GM20000 (cell line): ENCODE measurements around the gene ASIC4.

ENCODE experiments used
- DNase-seq: peaks from one replicate; pipeline ENCODE4 v3.0.0; 2012; ENCODE audit warnings: low spot score
- CTCF ChIP-seq: IDR thresholded peaks from 2 replicates; pipeline ENCODE4 v1.5.1; 2012; ENCODE audit warnings: mild to moderate bottlenecking, control low read depth; ENCODE audit errors: extremely low read depth, missing control alignments

ASIC4 gene

GRCh38 chr2:219560037-219560892 lies 46.0 kb downstream of the ASIC4 start:
- peak; percentile 77 for DNase-seq
- TF ChIP-seq CTCF: peak; percentile 56

- TF ChIP-seq CTCF: no peak
- DNase-seq: no peak
Measured at GRCh38 chr2:219560893-219561178, 46.6 kb downstream of the ASIC4 start.

DNA sequence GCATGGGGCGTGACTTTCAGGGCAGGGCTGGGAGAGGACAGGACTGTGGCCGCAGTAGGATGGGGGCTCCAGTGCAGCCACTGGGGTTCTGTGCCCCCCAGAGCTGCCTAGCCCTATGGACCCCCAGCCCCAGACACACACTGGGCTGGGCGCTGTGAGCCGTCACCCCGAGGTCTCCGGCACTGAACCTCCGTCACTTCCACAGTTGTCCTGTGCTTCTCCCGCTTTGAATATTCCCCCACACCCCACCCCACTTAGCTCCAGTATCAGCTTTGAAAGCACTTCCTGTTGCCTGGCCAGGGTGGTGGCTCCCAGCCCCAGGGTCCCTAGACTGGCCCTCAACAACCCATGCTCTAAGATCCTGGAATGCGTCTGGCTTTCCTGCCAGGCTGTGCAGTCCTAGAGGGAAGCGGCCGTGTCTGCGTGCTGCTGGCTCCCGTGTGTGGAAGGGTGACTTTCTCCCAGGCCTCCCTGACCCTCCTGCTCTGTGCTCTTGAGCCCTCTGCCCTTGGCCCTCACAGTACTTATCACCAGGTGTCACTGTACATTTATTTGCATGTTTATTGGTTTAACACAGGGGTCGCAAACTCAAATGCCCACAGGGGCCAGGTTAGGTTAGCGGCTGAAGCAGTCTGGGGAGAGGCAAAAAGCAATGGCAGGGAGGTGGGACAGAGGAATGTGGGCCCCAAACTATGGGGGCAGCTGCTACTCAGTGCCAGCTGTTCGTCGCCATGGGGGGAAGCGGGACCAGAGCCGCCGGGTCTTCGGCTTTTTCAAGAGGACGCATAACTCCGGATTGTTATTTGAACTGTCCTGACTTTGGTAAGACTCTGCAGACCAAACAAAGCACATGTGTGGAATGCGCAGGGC lies 47.1 kb downstream of the ASIC4 start:
- DNase-seq: no peak
- TF ChIP-seq CTCF: no peak

DNA sequence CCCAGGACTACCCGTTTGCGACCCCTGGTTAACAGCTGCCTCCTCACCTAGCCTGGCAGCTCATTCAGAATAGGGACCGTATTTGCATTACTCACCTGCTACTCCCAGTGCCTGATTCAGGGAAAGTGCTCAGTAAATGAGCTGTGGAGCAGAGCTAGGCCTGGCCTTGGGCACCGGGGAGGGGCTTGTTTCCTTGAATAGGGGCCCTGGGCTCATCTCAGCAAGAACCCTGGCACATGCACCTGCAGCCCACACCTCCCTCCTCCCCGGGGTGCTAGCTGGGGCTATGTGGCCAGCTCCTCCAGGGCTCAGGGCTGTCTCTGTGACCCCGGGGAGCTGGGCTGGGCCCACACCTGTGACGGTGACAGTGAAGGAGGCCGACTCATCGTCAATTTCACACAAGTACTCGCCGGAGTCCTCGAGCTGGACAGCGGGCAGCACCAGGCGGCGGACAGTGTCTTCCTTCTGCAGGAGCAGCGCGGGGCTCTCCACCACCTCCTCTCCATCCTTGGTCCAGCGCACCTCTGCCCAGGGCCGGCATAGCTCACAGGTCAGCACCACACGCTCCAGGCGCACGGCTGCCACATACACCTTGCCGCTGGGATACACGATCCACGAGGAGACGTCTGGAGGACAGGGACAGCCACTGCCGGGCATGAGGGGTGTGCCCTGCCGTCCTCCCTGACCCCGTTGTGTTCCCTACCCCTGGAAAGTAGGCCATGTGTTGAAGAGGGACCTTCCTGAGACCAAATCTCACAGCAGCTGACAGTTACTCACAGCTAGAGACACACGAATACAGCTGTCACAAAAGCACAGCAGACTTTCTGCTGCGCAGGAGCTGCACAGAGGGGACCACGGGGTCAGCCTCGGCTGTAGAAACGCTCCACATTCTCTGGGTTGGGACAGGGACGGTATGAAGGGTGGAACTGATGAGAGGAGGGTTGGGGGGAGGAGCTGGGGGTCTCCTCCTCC lies 48.1 kb downstream of the ASIC4 start:
- no peak for DNase-seq
- no peak for TF ChIP-seq CTCF

DNA sequence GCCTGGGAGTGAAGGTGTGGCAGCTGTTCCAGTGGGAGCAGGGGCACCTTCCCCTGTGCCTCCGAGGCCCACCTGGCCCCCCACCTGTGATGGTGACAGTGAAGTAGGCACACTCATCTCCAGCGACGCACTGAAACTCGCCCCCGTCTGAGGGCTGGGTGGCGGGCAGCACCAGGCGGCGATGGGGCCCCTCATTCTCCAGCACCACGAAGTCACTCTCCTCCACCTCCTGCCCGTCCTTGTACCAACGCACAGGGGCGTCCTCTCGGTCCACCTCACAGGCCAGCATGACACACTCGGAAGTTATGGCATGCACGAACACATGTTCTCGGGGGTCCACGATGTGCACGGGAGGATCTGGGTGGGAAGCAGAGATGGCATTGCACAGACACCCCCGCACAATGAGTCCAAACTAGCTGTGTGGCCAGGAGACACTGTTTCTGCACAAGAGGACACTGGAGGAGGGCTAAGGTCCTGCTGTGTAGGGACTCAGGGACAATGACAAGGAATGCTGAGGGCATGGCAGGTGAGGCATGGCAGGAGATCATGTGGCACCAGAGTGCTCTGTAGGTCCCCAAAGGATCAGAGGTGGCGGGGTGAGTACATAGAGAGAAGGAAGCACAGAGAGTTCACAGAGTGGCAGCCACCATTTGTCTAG lies 49.1 kb downstream of the ASIC4 start:
- TF ChIP-seq CTCF: no peak
- no peak for DNase-seq

- DNase-seq: no peak
- no peak for TF ChIP-seq CTCF
Measured at GRCh38 chr2:219565130-219566080, 51.1 kb downstream of the ASIC4 start.
